Fibroblast of the aortic adventitia (primary cell): ENCODE data around the gene TSPAN1. TPM values are rescaled to one million over a fixed set of nuclear protein-coding genes. Genes with fewer than 3 reads are reported as not detected.

Experiments used
- DNase-seq: peaks from one replicate; pipeline ENCODE4 v3.0.0-alpha.2; 2010; ENCODE audit warnings: low read depth
- H3K4me3 ChIP-seq: 2 replicates; pipeline ENCODE4 v1.5.1; 2011; ENCODE audit warnings: low read depth, mild to moderate bottlenecking, control low read depth, low read length, moderate library complexity
- total RNA-seq: library from RNA; depleted of rRNA; stranded (reverse); fragments of >200 nt; gene quantifications from 2 replicates; pipeline ENCODE4 v1.2.3, GENCODE V29; 2012; ENCODE audit warnings: low replicate concordance
- TF ChIP-seq, protein P1 (sequence below): IDR thresholded peaks from 2 replicates; pipeline ENCODE4 v1.5.1; 2011; ENCODE audit warnings: mild to moderate bottlenecking, low read length, control low read depth, inconsistent platforms; ENCODE audit not compliant: insufficient read depth

The TSPAN1 gene
- total RNA-seq, 1 donor: 0.81 TPM

DNA sequence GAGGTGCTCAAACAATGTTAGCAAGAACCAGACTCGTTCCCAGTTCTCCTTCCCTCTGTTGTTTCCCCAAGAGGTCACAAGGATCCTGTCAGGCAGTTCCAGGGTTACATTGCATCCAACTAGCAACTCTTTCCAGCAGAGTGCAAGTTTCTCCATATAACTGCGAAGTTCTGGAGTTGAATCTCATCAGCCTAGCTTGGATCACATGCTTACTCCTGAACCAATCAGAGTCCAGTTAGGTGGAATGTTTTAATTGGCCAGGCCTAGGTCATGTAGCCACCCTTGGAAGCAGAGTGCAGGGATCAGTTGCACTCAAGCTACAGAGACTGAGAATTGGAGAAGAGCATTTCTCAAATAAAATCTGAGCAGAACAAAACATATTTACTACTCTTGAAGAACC lies 26.6 kb upstream of the TSPAN1 start:
- H3K4me3 ChIP-seq: no peak overlapping the region
- DNase-seq: no peak
- TF ChIP-seq, protein P1, sequence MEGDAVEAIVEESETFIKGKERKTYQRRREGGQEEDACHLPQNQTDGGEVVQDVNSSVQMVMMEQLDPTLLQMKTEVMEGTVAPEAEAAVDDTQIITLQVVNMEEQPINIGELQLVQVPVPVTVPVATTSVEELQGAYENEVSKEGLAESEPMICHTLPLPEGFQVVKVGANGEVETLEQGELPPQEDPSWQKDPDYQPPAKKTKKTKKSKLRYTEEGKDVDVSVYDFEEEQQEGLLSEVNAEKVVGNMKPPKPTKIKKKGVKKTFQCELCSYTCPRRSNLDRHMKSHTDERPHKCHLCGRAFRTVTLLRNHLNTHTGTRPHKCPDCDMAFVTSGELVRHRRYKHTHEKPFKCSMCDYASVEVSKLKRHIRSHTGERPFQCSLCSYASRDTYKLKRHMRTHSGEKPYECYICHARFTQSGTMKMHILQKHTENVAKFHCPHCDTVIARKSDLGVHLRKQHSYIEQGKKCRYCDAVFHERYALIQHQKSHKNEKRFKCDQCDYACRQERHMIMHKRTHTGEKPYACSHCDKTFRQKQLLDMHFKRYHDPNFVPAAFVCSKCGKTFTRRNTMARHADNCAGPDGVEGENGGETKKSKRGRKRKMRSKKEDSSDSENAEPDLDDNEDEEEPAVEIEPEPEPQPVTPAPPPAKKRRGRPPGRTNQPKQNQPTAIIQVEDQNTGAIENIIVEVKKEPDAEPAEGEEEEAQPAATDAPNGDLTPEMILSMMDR: no peak

DNA sequence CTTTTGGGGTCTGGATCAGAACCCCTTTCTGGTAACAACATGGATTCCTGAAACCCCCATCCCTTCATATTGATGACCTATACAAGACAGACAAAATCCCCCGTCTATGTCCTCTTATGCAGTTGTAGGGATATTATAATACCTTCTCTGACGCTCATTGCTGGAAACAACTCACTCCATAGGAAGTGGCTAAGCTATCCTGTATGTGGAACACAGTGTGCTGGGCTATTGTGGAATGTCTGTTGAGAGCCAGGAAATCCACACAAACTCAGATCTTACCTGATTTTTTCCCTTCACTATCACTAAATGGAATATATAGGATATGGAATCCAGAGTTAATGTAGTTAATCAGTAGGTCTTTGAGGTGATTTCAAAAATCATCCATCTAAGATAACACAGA lies 24.8 kb upstream of the TSPAN1 start:
- TF ChIP-seq, protein P1: no peak
- DNase-seq: no peak
- H3K4me3 ChIP-seq: no peak overlapping the region

DNA sequence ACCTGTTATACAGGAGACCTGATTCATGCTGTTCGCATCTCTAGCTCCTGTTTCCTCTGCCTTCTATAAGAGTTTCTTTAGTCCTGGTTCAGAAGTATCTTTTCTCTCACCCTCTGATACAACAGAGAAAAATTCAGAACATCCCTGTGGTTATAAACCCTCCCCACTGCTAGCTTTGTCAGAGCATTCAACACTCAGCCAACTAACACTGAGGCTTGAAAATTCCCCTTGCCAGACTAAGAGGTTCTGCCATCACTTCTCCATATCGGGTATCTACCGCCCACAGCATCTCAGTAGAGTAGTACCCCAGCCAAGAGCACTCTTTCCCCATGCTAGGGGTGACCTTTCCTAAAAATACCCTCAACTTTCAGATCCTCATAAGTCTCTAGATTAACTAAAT lies 22.9 kb upstream of the TSPAN1 start:
- DNase-seq: peak; percentile 59
- no peak overlapping the region for H3K4me3 ChIP-seq
- TF ChIP-seq, protein P1: no peak

DNA sequence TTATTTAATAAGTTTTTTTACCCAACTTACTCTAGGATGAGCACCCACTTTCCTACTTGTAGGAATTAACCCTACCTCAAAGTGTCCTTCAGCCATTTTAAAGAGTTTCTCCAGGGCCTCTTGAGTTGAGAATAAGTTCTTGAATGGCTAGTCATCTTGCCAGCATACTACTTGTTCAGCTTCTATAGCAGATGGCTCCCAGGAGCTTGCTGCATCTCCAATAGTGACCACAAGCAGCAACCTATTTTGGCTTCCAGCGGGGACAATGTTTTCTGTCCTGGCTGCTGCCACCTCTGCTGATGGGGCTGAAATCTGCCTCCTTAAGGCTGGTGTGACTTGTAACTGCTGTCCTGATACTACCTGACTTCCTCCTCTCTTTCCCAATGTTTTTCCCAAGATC lies 21.7 kb upstream of the TSPAN1 start:
- no peak for DNase-seq
- H3K4me3 ChIP-seq: no peak overlapping the region
- TF ChIP-seq, protein P1: no peak

DNA sequence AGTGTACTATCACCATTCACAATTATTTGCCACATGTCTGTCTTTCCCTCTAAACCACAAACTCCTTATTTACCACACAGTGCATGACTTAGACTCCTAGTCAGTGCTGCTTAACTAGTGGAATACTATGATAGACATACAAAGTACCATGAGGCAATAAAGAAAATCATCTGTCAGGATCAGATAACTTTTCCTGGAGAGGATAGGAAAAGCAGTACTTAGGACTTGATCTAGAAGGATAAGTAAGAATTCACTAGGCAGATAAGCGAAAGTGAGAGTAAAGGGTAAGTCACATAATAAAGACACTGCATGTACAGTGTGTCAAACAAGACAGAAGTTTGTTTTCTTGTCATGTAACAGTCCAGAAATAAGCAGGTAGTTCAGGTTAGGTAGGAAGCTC lies 21.2 kb upstream of the TSPAN1 start:
- no peak overlapping the region for H3K4me3 ChIP-seq
- TF ChIP-seq, protein P1: no peak
- DNase-seq: no peak

DNA sequence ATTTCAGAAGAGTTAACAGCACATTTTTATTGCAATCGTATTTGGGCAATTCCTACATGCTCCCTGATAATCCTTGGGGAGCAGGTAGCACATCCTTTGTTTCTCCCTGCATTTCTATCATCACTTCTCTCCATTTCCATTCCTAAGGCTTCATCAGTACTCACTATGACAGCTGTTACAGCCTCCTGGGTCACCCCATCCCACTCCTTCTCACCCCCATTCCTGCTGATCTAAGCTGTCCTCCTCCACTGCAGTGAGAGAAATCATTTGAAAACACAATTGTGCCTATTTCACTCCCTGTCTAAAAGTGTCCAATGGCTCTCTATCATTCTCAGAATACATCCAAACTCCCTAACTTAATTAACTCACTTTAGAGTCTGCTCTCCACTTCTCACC lies 17.0 kb upstream of the TSPAN1 start:
- TF ChIP-seq, protein P1: no peak
- DNase-seq: no peak

More for the DNA sequence above, 17.0 kb upstream of the TSPAN1 start:
- no peak overlapping the region for H3K4me3 ChIP-seq
